Upper lobe of left lung (tissue), 4 donors: ENCODE data around the gene MAD1L1.

Source experiments
- EP300 ChIP-seq, 4 donors: sonication (generic); formaldehyde crosslinking; IDR thresholded peaks; one replicate each; pipeline ENCODE4 v1.5.1; 2017; ENCODE audit warnings: antibody characterized with exemption in 4 of 4, control low read depth in 2 of 4
- POLR2AphosphoS5 ChIP-seq, 2 donors: sonication (generic); formaldehyde crosslinking; IDR thresholded peaks; one replicate each; pipeline ENCODE4 v1.5.1; 2017; ENCODE audit warnings: antibody characterized with exemption in 2 of 2

DNA sequence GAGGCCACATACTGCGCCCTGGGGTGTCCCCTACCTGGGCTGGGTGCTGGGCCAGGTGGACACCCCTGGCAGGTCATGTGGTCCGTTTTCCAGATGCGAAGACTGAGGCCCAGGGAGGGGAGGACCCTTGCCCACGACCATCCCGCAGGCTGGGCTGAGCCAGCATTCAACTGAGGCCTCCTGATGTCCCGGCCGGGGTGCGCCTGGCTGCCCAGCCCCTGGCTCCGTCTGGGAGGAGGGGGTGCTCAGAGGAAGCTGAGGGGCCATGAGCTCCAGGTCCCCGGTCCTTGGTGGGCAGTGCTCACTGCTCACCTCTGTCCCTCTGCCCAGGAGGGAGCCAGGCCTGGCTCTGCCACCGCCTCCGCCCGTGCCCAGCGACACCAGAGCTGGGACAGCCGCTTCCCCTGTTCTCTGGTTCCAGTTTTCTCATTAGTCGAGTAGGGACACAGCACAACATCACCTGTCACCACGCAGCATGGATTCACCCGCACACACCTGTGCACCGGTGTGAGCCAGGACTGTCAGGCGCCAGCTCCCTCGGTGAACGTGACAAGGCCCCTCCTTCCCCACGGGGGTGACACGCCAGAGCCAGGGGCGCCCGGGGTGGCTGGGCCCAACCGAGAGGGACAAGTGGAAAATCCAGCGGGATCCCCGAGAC, 423.0 kb downstream of the MAD1L1 start:
- no peak for TF ChIP-seq EP300 (IDR thresholded peaks at IDR 0.05)
- TF ChIP-seq POLR2AphosphoS5 (IDR thresholded peaks at IDR 0.05) = no peak
